ENCODE data around the gene TPO. TPM values are rescaled to one million over a fixed set of nuclear protein-coding genes. Genes with fewer than 3 reads are reported as not detected.

The TPO gene
- total RNA-seq, 1 experiment from 2014 or later = not detected

- WGBS (ENCODE audit: extremely low coverage, insufficient read length, low lambda C conversion rate) = no CpG with 5 or more reads among the region's 23 CpGs
These were observed 151.0 kb downstream of the TPO start for GRCh38 chr2:1563943-1564891.

More at GRCh38 chr2:1563943-1564891, 151.0 kb downstream of the TPO start:
- H3K27ac Mint-ChIP-seq = 0 out of 7 replicates have a peak overlapping the region, but pooled peaks of 1 of the 3 experiments have one; percentile 31
- Histone ChIP-seq H2BK12ac (ENCODE audit: insufficient read length, low read depth, low read length) (no peak overlapping the region), H3K23me2 (ENCODE audit: insufficient read length, low read depth, low read length, poor library complexity, severe bottlenecking) (no peaks in the 10 kb centered on the region), H3K9ac (ENCODE audit: extremely low read depth, insufficient read length, low read length) (no peak overlapping the region), H4K20me1 (ENCODE audit: control insufficient read depth, insufficient read depth, insufficient read length) (no peaks in the 10 kb centered on the region), H4K5ac (ENCODE audit: insufficient read length, low read depth, low read length) (no peak overlapping the region), H3K56ac (ENCODE audit: insufficient read length, low read depth, low read length) (no peak overlapping the region), H2BK20ac (ENCODE audit: low read depth, low read length, poor library complexity, severe bottlenecking) (no peak overlapping the region), H4K91ac (ENCODE audit: insufficient read length, low read depth, low read length) (no peak overlapping the region), H3K18ac (ENCODE audit: insufficient read length, low read depth, low read length) (no peak overlapping the region), H2BK5ac (ENCODE audit: insufficient read length, low read length) (no peak overlapping the region), H3K4me2 (ENCODE audit: insufficient read depth, insufficient read length, low read length) (no peak overlapping the region), H2BK120ac (ENCODE audit: low read depth, low read length, poor library complexity, severe bottlenecking) (no peak overlapping the region), H3K27me3 (ENCODE audit: insufficient read depth, low read length) (no peaks in the 10 kb centered on the region), H3K4me1 (ENCODE audit: insufficient read depth, low read length) (no peaks in the 10 kb centered on the region), H3K79me1 (ENCODE audit: insufficient read depth, low read depth, low read length, poor library complexity, severe bottlenecking) (no peaks in the 10 kb centered on the region), H2AFZ (ENCODE audit: low read length) (no peak overlapping the region), H3T11ph (ENCODE audit: low read length) (no peak overlapping the region), H3K27ac (ENCODE audit: insufficient read length, low read depth, low read length) (no peak overlapping the region), H2BK15ac (ENCODE audit: low read depth, low read length) (no peak overlapping the region), H3K14ac (ENCODE audit: insufficient read depth, low read length) (no peak overlapping the region), H3K23ac (ENCODE audit: insufficient read length, low read depth, low read length) (no peak overlapping the region), H3K4ac (ENCODE audit: low read depth, low read length) (no peak overlapping the region), H2AK5ac (ENCODE audit: insufficient read length, low read length) (no peak overlapping the region), H3K79me2 (ENCODE audit: insufficient read depth, low read length) (no peaks in the 10 kb centered on the region), H4K8ac (replicated peaks; ENCODE audit: insufficient read length, low read depth, low read length) (no peak overlapping the region), H3K9me3 (ENCODE audit: control insufficient read depth, low read depth, low read length) (no peaks in the 10 kb centered on the region)
- peaks cover 6 to 11% (median 9%) of the 10 kb centered on the region in 3 experiments for H3K36me3 Mint-ChIP-seq (ENCODE audit: insufficient read depth in 1 of 3, low read depth in 3 of 3)
- TF ChIP-seq CTCF (conservative IDR thresholded peaks at IDR 0.05) = no peak
- H3K27me3 Mint-ChIP-seq (ENCODE audit: low read depth) = no peaks in the 10 kb centered on the region
- peaks cover 8 to 12% of the 10 kb centered on the region in 2 experiments for H3K9me3 Mint-ChIP-seq
- peaks cover 0 to 15% of the 10 kb centered on the region in 2 experiments; a peak in 3 of 4 replicates for H3K4me1 Mint-ChIP-seq
- DNase-seq = no peak
- peak overlapping the region in 1 of 2 experiments; percentile 26; a peak in 1 of 5 replicates for H3K4me3 Mint-ChIP-seq

Data from H9 (cell line).